ENCODE measurements around the gene USH2A.

Gene USH2A

DNA sequence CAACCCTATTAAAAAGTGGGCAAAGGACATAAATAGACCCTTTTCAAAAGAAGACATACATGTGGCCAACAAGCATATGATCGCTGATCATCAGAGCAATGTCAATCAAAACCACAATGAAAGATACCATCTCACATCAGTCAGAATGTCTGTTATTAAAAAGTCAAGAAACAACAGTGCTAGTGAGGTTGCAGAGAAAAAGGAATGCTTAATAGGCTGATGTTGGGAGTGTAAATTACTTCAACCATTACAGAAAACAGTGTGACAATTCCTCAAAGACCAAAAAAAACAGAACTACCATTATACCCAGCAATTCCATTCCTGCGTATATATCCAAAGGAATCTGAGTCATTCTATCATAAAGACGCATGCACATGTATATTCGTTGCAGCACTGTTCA, 13.2 kb downstream of the USH2A start (continued):
- TF ChIP-seq, protein P1, sequence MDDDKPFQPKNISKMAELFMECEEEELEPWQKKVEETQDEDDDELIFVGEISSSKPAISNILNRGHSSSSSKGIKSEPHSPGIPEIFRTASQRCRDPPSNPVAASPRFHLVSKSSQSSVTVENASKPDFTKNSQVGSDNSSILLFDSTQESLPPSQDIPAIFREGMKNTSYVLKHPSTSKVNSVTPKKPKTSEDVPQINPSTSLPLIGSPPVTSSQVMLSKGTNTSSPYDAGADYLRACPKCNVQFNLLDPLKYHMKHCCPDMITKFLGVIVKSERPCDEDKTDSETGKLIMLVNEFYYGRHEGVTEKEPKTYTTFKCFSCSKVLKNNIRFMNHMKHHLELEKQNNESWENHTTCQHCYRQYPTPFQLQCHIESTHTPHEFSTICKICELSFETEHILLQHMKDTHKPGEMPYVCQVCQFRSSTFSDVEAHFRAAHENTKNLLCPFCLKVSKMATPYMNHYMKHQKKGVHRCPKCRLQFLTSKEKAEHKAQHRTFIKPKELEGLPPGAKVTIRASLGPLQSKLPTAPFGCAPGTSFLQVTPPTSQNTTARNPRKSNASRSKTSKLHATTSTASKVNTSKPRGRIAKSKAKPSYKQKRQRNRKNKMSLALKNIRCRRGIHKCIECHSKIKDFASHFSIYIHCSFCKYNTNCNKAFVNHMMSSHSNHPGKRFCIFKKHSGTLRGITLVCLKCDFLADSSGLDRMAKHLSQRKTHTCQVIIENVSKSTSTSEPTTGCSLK (tag by site-specific recombination; IDR thresholded peaks at IDR 0.05) = no peak
- TF ChIP-seq ZNF654 (tag by site-specific recombination; IDR thresholded peaks at IDR 0.05; ENCODE audit: low read depth) (no peak), GLI2 (tag by site-specific recombination; IDR thresholded peaks at IDR 0.05; ENCODE audit: borderline replicate concordance, low read depth) (no peak), ZNF132 (tag by site-specific recombination; IDR thresholded peaks at IDR 0.05; ENCODE audit: borderline replicate concordance) (no peak), ZNF140 (tag by site-specific recombination; IDR thresholded peaks at IDR 0.05) (no peak)

DNA sequence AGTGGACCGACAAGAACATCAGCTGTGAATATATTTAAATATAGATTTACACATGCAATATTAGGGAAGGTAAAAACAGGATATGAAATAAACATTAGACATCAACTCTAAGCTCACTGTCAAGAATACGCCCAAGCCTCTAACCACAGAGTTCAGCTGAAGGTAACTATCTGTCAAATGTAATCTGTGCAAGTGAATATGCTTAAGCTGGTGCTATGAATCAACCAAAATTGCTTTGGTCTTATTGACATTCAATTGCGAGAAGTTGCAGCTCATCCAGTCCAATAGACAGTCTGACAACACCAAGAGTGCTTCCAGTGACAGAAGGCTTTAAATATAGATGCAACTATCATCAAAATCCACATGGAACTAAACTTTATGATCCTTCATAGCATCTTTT, 32.3 kb downstream of the USH2A start:
- H3K27ac ChIP-seq (ENCODE audit: extremely low read depth, low read depth, low read length) = no peak overlapping the region
- H3K4me3 ChIP-seq (ENCODE audit: low read depth, low read length) = no peak overlapping the region
- POLR2A ChIA-PET = no interaction called here
- no peaks in the 10 kb centered on the region for H3K36me3 ChIP-seq (ENCODE audit: control insufficient read depth in 2 of 2, insufficient read depth in 1 of 2, low read length in 2 of 2)
- CTCF ChIA-PET = no interaction called here
- H3K9me3 ChIP-seq (ENCODE audit: control insufficient read depth, insufficient read depth, low read depth, low read length) = no peaks in the 10 kb centered on the region
- TF ChIP-seq, protein P2, sequence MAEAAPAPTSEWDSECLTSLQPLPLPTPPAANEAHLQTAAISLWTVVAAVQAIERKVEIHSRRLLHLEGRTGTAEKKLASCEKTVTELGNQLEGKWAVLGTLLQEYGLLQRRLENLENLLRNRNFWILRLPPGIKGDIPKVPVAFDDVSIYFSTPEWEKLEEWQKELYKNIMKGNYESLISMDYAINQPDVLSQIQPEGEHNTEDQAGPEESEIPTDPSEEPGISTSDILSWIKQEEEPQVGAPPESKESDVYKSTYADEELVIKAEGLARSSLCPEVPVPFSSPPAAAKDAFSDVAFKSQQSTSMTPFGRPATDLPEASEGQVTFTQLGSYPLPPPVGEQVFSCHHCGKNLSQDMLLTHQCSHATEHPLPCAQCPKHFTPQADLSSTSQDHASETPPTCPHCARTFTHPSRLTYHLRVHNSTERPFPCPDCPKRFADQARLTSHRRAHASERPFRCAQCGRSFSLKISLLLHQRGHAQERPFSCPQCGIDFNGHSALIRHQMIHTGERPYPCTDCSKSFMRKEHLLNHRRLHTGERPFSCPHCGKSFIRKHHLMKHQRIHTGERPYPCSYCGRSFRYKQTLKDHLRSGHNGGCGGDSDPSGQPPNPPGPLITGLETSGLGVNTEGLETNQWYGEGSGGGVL (tag by site-specific recombination; IDR thresholded peaks at IDR 0.05) = no peak
- TF ChIP-seq, protein P3, sequence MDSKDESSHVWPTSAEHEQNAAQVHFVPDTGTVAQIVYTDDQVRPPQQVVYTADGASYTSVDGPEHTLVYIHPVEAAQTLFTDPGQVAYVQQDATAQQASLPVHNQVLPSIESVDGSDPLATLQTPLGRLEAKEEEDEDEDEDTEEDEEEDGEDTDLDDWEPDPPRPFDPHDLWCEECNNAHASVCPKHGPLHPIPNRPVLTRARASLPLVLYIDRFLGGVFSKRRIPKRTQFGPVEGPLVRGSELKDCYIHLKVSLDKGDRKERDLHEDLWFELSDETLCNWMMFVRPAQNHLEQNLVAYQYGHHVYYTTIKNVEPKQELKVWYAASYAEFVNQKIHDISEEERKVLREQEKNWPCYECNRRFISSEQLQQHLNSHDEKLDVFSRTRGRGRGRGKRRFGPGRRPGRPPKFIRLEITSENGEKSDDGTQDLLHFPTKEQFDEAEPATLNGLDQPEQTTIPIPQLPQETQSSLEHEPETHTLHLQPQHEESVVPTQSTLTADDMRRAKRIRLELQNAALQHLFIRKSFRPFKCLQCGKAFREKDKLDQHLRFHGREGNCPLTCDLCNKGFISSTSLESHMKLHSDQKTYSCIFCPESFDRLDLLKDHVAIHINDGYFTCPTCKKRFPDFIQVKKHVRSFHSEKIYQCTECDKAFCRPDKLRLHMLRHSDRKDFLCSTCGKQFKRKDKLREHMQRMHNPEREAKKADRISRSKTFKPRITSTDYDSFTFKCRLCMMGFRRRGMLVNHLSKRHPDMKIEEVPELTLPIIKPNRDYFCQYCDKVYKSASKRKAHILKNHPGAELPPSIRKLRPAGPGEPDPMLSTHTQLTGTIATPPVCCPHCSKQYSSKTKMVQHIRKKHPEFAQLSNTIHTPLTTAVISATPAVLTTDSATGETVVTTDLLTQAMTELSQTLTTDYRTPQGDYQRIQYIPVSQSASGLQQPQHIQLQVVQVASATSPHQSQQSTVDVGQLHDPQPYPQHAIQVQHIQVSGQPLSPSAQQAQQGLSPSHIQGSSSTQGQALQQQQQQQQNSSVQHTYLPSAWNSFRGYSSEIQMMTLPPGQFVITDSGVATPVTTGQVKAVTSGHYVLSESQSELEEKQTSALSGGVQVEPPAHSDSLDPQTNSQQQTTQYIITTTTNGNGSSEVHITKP (tag by site-specific recombination; IDR thresholded peaks at IDR 0.05) = no peak
- TF ChIP-seq REPIN1 (tag by site-specific recombination; IDR thresholded peaks at IDR 0.05; ENCODE audit: low read depth) (no peak), SCRT1 (tag by site-specific recombination; IDR thresholded peaks at IDR 0.05; ENCODE audit: borderline replicate concordance) (no peak), ZNF514 (tag by site-specific recombination; IDR thresholded peaks at IDR 0.05) (no peak), ZBTB48 (tag by site-specific recombination; IDR thresholded peaks at IDR 0.05) (no peak), ZNF266 (tag by site-specific recombination; IDR thresholded peaks at IDR 0.05; ENCODE audit: low read depth) (no peak), SALL2 (tag by site-specific recombination; IDR thresholded peaks at IDR 0.05; ENCODE audit: borderline replicate concordance) (no peak), ZNF660 (tag by site-specific recombination; IDR thresholded peaks at IDR 0.05) (no peak), GLI2 (tag by site-specific recombination; IDR thresholded peaks at IDR 0.05; ENCODE audit: borderline replicate concordance, low read depth) (no peak), GFI1B (tag by site-specific recombination; IDR thresholded peaks at IDR 0.05) (no peak), ZNF202 (tag by site-specific recombination; IDR thresholded peaks at IDR 0.05; ENCODE audit: borderline replicate concordance) (no peak), EGR2 (tag by site-specific recombination; IDR thresholded peaks at IDR 0.05; ENCODE audit: low read depth) (no peak), ZNF311 (tag by site-specific recombination; IDR thresholded peaks at IDR 0.05; ENCODE audit: borderline replicate concordance) (no peak), ZNF544 (tag by site-specific recombination; IDR thresholded peaks at IDR 0.05) (no peak)
- TF ChIP-seq, protein P4, sequence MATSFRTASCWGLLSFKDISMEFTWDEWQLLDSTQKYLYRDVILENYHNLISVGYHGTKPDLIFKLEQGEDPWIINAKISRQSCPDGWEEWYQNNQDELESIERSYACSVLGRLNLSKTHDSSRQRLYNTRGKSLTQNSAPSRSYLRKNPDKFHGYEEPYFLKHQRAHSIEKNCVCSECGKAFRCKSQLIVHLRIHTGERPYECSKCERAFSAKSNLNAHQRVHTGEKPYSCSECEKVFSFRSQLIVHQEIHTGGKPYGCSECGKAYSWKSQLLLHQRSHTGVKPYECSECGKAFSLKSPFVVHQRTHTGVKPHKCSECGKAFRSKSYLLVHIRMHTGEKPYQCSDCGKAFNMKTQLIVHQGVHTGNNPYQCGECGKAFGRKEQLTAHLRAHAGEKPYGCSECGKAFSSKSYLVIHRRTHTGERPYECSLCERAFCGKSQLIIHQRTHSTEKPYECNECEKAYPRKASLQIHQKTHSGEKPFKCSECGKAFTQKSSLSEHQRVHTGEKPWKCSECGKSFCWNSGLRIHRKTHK (tag by site-specific recombination; IDR thresholded peaks at IDR 0.05) = no peak
- TF ChIP-seq, protein P5, sequence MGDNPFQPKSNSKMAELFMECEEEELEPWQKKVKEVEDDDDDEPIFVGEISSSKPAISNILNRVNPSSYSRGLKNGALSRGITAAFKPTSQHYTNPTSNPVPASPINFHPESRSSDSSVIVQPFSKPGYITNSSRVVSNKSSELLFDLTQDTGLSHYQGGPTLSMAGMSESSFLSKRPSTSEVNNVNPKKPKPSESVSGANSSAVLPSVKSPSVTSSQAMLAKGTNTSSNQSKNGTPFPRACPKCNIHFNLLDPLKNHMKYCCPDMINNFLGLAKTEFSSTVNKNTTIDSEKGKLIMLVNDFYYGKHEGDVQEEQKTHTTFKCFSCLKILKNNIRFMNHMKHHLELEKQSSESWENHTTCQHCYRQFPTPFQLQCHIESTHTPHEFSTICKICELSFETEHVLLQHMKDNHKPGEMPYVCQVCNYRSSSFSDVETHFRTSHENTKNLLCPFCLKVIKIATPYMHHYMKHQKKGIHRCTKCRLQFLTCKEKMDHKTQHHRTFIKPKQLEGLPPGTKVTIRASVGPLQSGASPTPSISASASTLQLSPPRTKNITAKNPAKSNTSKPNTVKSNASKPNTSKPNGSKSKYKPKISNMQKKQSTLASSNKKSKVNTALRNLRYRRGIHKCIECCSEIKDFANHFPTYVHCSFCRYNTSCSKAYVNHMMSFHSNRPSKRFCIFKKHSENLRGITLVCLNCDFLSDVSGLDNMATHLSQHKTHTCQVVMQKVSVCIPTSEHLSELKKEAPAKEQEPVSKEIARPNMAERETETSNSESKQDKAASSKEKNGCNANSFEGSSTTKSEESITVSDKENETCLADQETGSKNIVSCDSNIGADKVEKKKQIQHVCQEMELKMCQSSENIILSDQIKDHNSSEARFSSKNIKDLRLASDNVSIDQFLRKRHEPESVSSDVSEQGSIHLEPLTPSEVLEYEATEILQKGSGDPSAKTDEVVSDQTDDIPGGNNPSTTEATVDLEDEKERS (tag by site-specific recombination; IDR thresholded peaks at IDR 0.05) = no peak
- no peaks in the 10 kb centered on the region for H3K4me1 ChIP-seq (ENCODE audit: control insufficient read depth, insufficient read depth, low read length)

Measured in HEK293 (cell line).